IMR-90 (cell line): ENCODE data around the gene PHF21B. TPM values are rescaled to one million over a fixed set of nuclear protein-coding genes. Genes with fewer than 3 reads are reported as not detected.

Source experiments
- ATAC-seq: fragments of 200-7000 bp; cut with Tn5 transposase; 2 replicates; pipeline ENCODE4 v1.9.1; 2020; ENCODE audit warnings: low read depth, mild to moderate bottlenecking, moderate library complexity
- BruUV-seq: library from RNA; stranded (reverse); fragments of 400-500 nt; replicated peaks from 2 replicates; lab custom pipeline; 2021; lab: Mats Ljungman, UMichigan
- CTCF ChIA-PET: fragments of 300-600 bp; formaldehyde crosslinking; extraction: SDS; loops from one replicate; lab custom pipeline; 2021; ENCODE audit warnings: antibody characterized with exemption; lab: Yijun Ruan, JAX
- POLR2A ChIA-PET: fragments of 300-600 bp; sonication (Branson Sonifier 250); formaldehyde crosslinking; loops from one replicate; lab custom pipeline; 2022; ENCODE audit warnings: antibody characterized with exemption; ENCODE audit not compliant: unreplicated experiment; lab: Charles Lee
- DNase-seq: peaks from one replicate; pipeline ENCODE4 v3.0.0; 2013
- H2AFZ ChIP-seq: replicated peaks from 2 replicates; pipeline ENCODE3; 2013; ENCODE audit warnings: low read length, mild to moderate bottlenecking; ENCODE audit not compliant: poor library complexity
- H2AK5ac ChIP-seq: 2 replicates; pipeline ENCODE4 v1.6.1; 2013; ENCODE audit warnings: low read depth, low read length, inconsistent platforms
- H2AK9ac ChIP-seq: replicated peaks from 2 replicates; pipeline ENCODE3; 2013; ENCODE audit warnings: mild to moderate bottlenecking, low read depth, low read length, moderate library complexity; ENCODE audit not compliant: poor library complexity
- H2BK120ac ChIP-seq: 2 replicates; pipeline ENCODE4 v1.6.1; 2013; ENCODE audit warnings: low read depth, low read length, inconsistent platforms
- H2BK15ac ChIP-seq: 3 replicates; pipeline ENCODE4 v1.6.1; 2013; ENCODE audit warnings: low read depth, low read length, inconsistent platforms
- H2BK20ac ChIP-seq: 2 replicates; pipeline ENCODE4 v1.6.1; 2013; ENCODE audit warnings: low read depth, mild to moderate bottlenecking, inconsistent platforms, low read length, moderate library complexity
- H2BK5ac ChIP-seq: 2 replicates; pipeline ENCODE4 v1.6.1; 2013; ENCODE audit warnings: mild to moderate bottlenecking, low read depth, low read length, inconsistent platforms; ENCODE audit not compliant: poor library complexity, severe bottlenecking
- H3K14ac ChIP-seq: replicated peaks from 2 replicates; pipeline ENCODE4 v1.6.1; 2013; ENCODE audit warnings: low read depth, low read length, inconsistent platforms
- H3K18ac ChIP-seq: 2 replicates; pipeline ENCODE4 v1.6.1; 2013; ENCODE audit warnings: low read depth, low read length, control low read depth
- H3K23ac ChIP-seq: 2 replicates; pipeline ENCODE4 v1.6.1; 2013; ENCODE audit warnings: low read depth, low read length, inconsistent platforms
- H3K27ac ChIP-seq: 2 replicates; pipeline ENCODE4 v1.5.1; 2013; ENCODE audit warnings: mild to moderate bottlenecking, control low read depth, low read length; ENCODE audit not compliant: insufficient read depth
- H3K27me3 ChIP-seq: 2 replicates; pipeline ENCODE4 v1.6.1; 2013; ENCODE audit warnings: low read length; ENCODE audit not compliant: control insufficient read depth, insufficient read depth
- H3K36me3 ChIP-seq: 2 replicates; pipeline ENCODE4 v1.6.1; 2013; ENCODE audit warnings: low read length, mixed read lengths; ENCODE audit not compliant: control insufficient read depth, insufficient read depth
- H3K4ac ChIP-seq: 2 replicates; pipeline ENCODE4 v1.6.1; 2013; ENCODE audit warnings: low read depth, low read length, inconsistent platforms
- H3K4me1 ChIP-seq: 2 replicates; pipeline ENCODE4 v1.6.1; 2013; ENCODE audit warnings: low read length, mixed read lengths; ENCODE audit not compliant: control insufficient read depth, insufficient read depth
- H3K4me2 ChIP-seq: 2 replicates; pipeline ENCODE4 v1.6.1; 2013; ENCODE audit warnings: low read depth, mild to moderate bottlenecking, control low read depth, low read length, moderate library complexity
- H3K4me3 ChIP-seq: 2 replicates; pipeline ENCODE4 v1.5.1; 2013; ENCODE audit warnings: low read depth, mild to moderate bottlenecking, control low read depth, low read length, moderate library complexity; ENCODE audit not compliant: insufficient read depth
- H3K56ac ChIP-seq: 2 replicates; pipeline ENCODE4 v1.6.1; 2013; ENCODE audit warnings: low read length, inconsistent platforms; ENCODE audit not compliant: insufficient read depth; ENCODE audit errors: extremely low read depth
- H3K79me1 ChIP-seq, 2 experiments: 2 replicates each; pipeline ENCODE4 v1.6.1; 2013; ENCODE audit warnings: low read length in 2 of 2, inconsistent platforms in 1 of 2, low read depth in 1 of 2
- H3K9ac ChIP-seq: 2 replicates; pipeline ENCODE4 v1.6.1; 2013; ENCODE audit warnings: low read depth, low read length, control low read depth
- H3K9me1 ChIP-seq: 2 replicates; pipeline ENCODE4 v1.6.1; 2013; ENCODE audit warnings: low read length, inconsistent platforms; ENCODE audit not compliant: insufficient read depth
- H3K9me3 ChIP-seq: 2 replicates; pipeline ENCODE4 v1.6.1; 2013; ENCODE audit warnings: low read length; ENCODE audit not compliant: control insufficient read depth, insufficient read depth
- H4K20me1 ChIP-seq: 2 replicates; pipeline ENCODE4 v1.6.1; 2013; ENCODE audit warnings: low read length, inconsistent platforms; ENCODE audit not compliant: insufficient read depth
- H4K5ac ChIP-seq: 2 replicates; pipeline ENCODE4 v1.6.1; 2013; ENCODE audit warnings: mild to moderate bottlenecking, low read depth, low read length, control low read depth
- H4K8ac ChIP-seq, 2 experiments: 2 replicates each; pipeline ENCODE4 v1.6.1; 2013; ENCODE audit warnings: low read depth in 2 of 2, low read length in 2 of 2, control low read depth in 1 of 2, inconsistent platforms in 1 of 2
- H4K91ac ChIP-seq: 2 replicates; pipeline ENCODE4 v1.6.1; 2013; ENCODE audit warnings: low read depth, low read length, inconsistent platforms; ENCODE audit not compliant: insufficient read depth
- BHLHE40 ChIP-seq: fragments of 150-350 bp; IDR thresholded peaks from 2 replicates; pipeline ENCODE4 v1.6.1; 2016; ENCODE audit warnings: mild to moderate bottlenecking, low read depth, low read length
- CHD1 ChIP-seq: IDR thresholded peaks from 2 replicates; pipeline ENCODE4 v1.6.1; 2012; ENCODE audit warnings: low read depth, low read length, improper control_type of control experiment
- ELK1 ChIP-seq: fragments of 150-350 bp; IDR thresholded peaks from 2 replicates; pipeline ENCODE4 v1.6.1; 2016; ENCODE audit warnings: low read depth, mild to moderate bottlenecking, low read length, moderate library complexity, borderline replicate concordance
- NFE2L2 ChIP-seq: fragments of 150-350 bp; IDR thresholded peaks from 2 replicates; pipeline ENCODE4 v1.6.1; 2016; ENCODE audit warnings: low read depth, mild to moderate bottlenecking, low read length
- RAD21 ChIP-seq: IDR thresholded peaks from 2 replicates; pipeline ENCODE4 v1.6.1; 2012; ENCODE audit warnings: low read length, improper control_type of control experiment
- USF2 ChIP-seq: fragments of 150-350 bp; IDR thresholded peaks from 2 replicates; pipeline ENCODE4 v1.6.1; 2017; ENCODE audit warnings: mild to moderate bottlenecking, antibody characterized with exemption, low read length, low read depth
- WGBS, 2 experiments: methylation state at CpG; one replicate each; pipeline versions ENCODE4 v1.1.5 to v1.1.7; 2013; ENCODE audit warnings: missing lambda C conversion rate in 2 of 2; ENCODE audit not compliant: insufficient read length in 1 of 2; ENCODE audit errors: extremely low coverage in 2 of 2; 5-methylcytosine and 5-hydroxymethylcytosine counted together
- dilution Hi-C: fragments of 300-500 bp; cut with HindIII; formaldehyde crosslinking; loops from one replicate; pipeline ENCODE4 v1.14.3; 2018; ENCODE audit warnings: low sequenced_read_pairs; ENCODE audit not compliant: unreplicated experiment
- in situ Hi-C: fragments of 300-500 bp; cut with MboI; formaldehyde crosslinking; loops from 3 replicates; pipeline ENCODE4 v1.14.3; 2019; ENCODE audit warnings: low sequenced_read_pairs, inconsistent platforms, mixed read lengths
- intact Hi-C: fragments of 100-400 bp; cut with micrococcal nuclease; formaldehyde crosslinking; loops from 2 replicates; pipeline ENCODE4 v1.10.0; 2022
- polyA plus RNA-seq, 3 experiments: library from polyadenylated mRNA; depleted of rRNA; stranded (reverse); fragments of >200 nt; gene quantifications; 2 replicates each; pipeline ENCODE4 v1.2.3, GENCODE V29; 2012; ENCODE audit warnings: low replicate concordance in 1 of 3
- total RNA-seq: library from RNA; depleted of rRNA; stranded (reverse); fragments of >200 nt; gene quantifications from 2 replicates; pipeline ENCODE4 v1.2.3, GENCODE V29; 2012

Gene PHF21B
- total and polyA plus RNA-seq, 2 of the 4 experiments (the other 2 are of a cell fraction), result 0.02 TPM; not detected in 1

- Histone ChIP-seq H3K9ac (no peak overlapping the region), H3K27ac (no peak overlapping the region), H3K27me3 (peaks cover 8% of the 10 kb centered on the region; the same call in 1 of the 2 replicates), H2AK9ac (no peak overlapping the region), H4K91ac (no peak overlapping the region), H2BK15ac (no peak overlapping the region), H2BK5ac (no peak overlapping the region), H3K4me3 (no peak overlapping the region), H4K20me1 (no peaks in the 10 kb centered on the region), H2AK5ac (no peak overlapping the region), H3K4me1 (no peaks in the 10 kb centered on the region), H2BK20ac (no peak overlapping the region), H3K56ac (no peak overlapping the region), H3K79me1 (no peaks in the 10 kb centered on the region), H3K4me2 (no peak overlapping the region), H4K5ac (no peak overlapping the region), H3K9me1 (no peaks in the 10 kb centered on the region), H2BK120ac (no peak overlapping the region), H3K9me3 (no peaks in the 10 kb centered on the region), H3K36me3 (no peaks in the 10 kb centered on the region), H3K14ac (no peak overlapping the region), H3K18ac (no peak overlapping the region), H4K8ac (no peak overlapping the region), H3K23ac (no peak overlapping the region), H2AFZ (no peak overlapping the region), H3K4ac (no peak overlapping the region)
- ATAC-seq, result no peak
- CTCF ChIA-PET, result no interaction called here
- no TSS peak for BruUV-seq
- intact Hi-C loops, result no loop called here
- TF ChIP-seq USF2 (no peak), NFE2L2 (no peak), ELK1 (no peak), BHLHE40 (no peak), RAD21 (no peak), CHD1 (no peak)
- 46% methylated on average over 4 of the region's 15 CpGs; no CpG with 5 or more reads in 1 of the 2 experiments for WGBS, 2 experiments
- POLR2A ChIA-PET, result no interaction called here
- dilution Hi-C loops, result no loop called here
- DNase-seq, result no peak
- in situ Hi-C loops, result no loop called here
Observed at GRCh38 chr22:44925465-44926123, 84.2 kb downstream of the PHF21B start.
